Measurements from ENCODE around the gene CMTM5. TPM values are rescaled to one million over a fixed set of nuclear protein-coding genes. Genes with fewer than 3 reads are reported as not detected.

Gene CMTM5
- polyA plus RNA-seq, 1 donor (not counting 4 experiments of a cell fraction or from before 2014, with no cell fraction given), result not detected

DNA sequence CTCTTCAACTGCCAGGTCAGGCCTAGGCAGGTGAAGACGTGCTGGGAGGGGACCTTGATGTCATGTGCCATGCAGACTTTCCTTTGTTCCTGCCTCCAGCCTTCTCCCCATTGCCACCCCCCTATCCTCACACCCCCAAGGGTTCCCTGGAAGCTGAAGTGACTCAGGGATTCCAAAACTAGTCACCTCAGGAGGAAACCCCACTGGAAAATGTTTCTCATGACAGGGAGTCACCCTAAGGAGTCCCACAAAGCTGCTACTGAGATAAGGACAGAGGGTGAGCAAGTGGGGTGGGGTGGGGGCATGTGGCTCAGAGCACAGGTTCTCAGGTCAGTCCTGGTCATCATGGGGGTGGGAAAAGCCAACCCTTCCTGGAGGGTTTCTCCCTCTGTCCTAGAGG is 6.6 kb upstream of the CMTM5 start:
- H3K9me3 ChIP-seq (ENCODE audit: control insufficient read depth, low read depth, low read length), result no peaks in the 10 kb centered on the region
- H3K27me3 ChIP-seq (ENCODE audit: control insufficient read depth, extremely low read depth, insufficient read depth, low read length), result no peaks in the 10 kb centered on the region
- H3K4me1 ChIP-seq (ENCODE audit: control insufficient read depth, extremely low read depth, insufficient read depth, low read length), result peaks cover 12% of the 10 kb centered on the region
- no peaks in the 10 kb centered on the region for H4K20me1 ChIP-seq (ENCODE audit: control insufficient read depth, extremely low read depth, insufficient read depth, low read length)
- H3K4me2 ChIP-seq (ENCODE audit: control insufficient read depth, extremely low read depth, insufficient read depth, low read depth, low read length), result no peak overlapping the region
- no peaks in the 10 kb centered on the region for H3K79me2 ChIP-seq (ENCODE audit: control insufficient read depth, insufficient read depth, low read length)
- no peaks in the 10 kb centered on the region for H3K36me3 ChIP-seq (ENCODE audit: control insufficient read depth in 2 of 2, extremely low read depth in 1 of 2, insufficient read depth in 2 of 2, low read length in 2 of 2)
- DNase-seq (ENCODE audit: low read depth, low spot score), result no peak
- no peak overlapping the region for H3K9ac ChIP-seq (ENCODE audit: control insufficient read depth, extremely low read depth, insufficient read depth, low read length)
- H3K9me1 ChIP-seq (ENCODE audit: control insufficient read depth, extremely low read depth, insufficient read depth, low read length), result no peaks in the 10 kb centered on the region
- no peak overlapping the region for H3K4me3 ChIP-seq (ENCODE audit: control insufficient read depth in 2 of 3, extremely low read depth in 1 of 3, insufficient read depth in 2 of 3, low read depth in 1 of 3, low read length in 3 of 3)
- TF ChIP-seq EZH2 (IDR thresholded peaks at IDR 0.05; ENCODE audit: low read length), result no peak
- no peak overlapping the region for H3K27ac ChIP-seq (ENCODE audit: control insufficient read depth, insufficient read depth, low read length)
- dilution Hi-C loops (cut with MboI; ENCODE audit: extremely low pct_ligation_motif_present, low sequenced_read_pairs), result no loop called here
- no peak overlapping the region for H2AFZ ChIP-seq (ENCODE audit: control insufficient read depth, low read length)
- FAIRE-seq, result no peak

DNA sequence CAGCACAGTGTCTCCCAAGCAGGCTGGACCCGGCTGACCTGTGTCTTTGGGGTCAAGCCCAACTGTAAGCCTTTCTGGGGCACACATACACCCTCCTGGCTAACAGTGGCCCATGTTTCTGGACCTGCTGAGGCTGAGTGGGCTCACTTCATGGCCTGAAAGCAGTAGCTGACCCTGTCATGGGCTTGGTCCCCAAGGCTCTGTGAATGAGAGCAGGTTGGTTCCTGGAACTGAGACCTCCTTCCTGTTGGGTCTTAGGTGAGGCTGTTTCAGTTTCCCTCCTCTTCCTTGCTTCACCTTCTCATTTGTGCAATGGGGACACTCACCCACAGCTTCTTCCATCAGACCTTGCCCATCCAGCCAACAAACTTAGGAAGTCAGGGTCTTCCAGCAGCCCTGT is 5.0 kb upstream of the CMTM5 start:
- no peak overlapping the region for H3K27ac ChIP-seq (ENCODE audit: control insufficient read depth, insufficient read depth, low read length)
- H3K27me3 ChIP-seq (ENCODE audit: control insufficient read depth, extremely low read depth, insufficient read depth, low read length), result no peaks in the 10 kb centered on the region
- no peak overlapping the region for H3K4me2 ChIP-seq (ENCODE audit: control insufficient read depth, extremely low read depth, insufficient read depth, low read depth, low read length)
- TF ChIP-seq EZH2 (IDR thresholded peaks at IDR 0.05; ENCODE audit: low read length), result no peak
- TF ChIP-seq, protein P1, sequence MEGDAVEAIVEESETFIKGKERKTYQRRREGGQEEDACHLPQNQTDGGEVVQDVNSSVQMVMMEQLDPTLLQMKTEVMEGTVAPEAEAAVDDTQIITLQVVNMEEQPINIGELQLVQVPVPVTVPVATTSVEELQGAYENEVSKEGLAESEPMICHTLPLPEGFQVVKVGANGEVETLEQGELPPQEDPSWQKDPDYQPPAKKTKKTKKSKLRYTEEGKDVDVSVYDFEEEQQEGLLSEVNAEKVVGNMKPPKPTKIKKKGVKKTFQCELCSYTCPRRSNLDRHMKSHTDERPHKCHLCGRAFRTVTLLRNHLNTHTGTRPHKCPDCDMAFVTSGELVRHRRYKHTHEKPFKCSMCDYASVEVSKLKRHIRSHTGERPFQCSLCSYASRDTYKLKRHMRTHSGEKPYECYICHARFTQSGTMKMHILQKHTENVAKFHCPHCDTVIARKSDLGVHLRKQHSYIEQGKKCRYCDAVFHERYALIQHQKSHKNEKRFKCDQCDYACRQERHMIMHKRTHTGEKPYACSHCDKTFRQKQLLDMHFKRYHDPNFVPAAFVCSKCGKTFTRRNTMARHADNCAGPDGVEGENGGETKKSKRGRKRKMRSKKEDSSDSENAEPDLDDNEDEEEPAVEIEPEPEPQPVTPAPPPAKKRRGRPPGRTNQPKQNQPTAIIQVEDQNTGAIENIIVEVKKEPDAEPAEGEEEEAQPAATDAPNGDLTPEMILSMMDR (optimal IDR thresholded peaks at IDR 0.05 in 1 of 3, IDR thresholded peaks at IDR 0.05 in 1 of 3, conservative IDR thresholded peaks at IDR 0.05 in 1 of 3; ENCODE audit: extremely low read depth in 1 of 3, insufficient read depth in 2 of 3, low read length in 3 of 3), result no peak
- no peaks in the 10 kb centered on the region for H3K36me3 ChIP-seq (ENCODE audit: control insufficient read depth in 2 of 2, extremely low read depth in 1 of 2, insufficient read depth in 2 of 2, low read length in 2 of 2)
- DNase-seq (ENCODE audit: low read depth, low spot score), result no peak
- no peak overlapping the region for H3K9ac ChIP-seq (ENCODE audit: control insufficient read depth, extremely low read depth, insufficient read depth, low read length)
- no peak for FAIRE-seq
- no peaks in the 10 kb centered on the region for H4K20me1 ChIP-seq (ENCODE audit: control insufficient read depth, extremely low read depth, insufficient read depth, low read length)
- H3K4me3 ChIP-seq (ENCODE audit: control insufficient read depth in 2 of 3, extremely low read depth in 1 of 3, insufficient read depth in 2 of 3, low read depth in 1 of 3, low read length in 3 of 3), result no peak overlapping the region
- dilution Hi-C loops (cut with MboI; ENCODE audit: extremely low pct_ligation_motif_present, low sequenced_read_pairs), result no loop called here
- peaks cover 2% of the 10 kb centered on the region for H3K4me1 ChIP-seq (ENCODE audit: control insufficient read depth, extremely low read depth, insufficient read depth, low read length)
- H2AFZ ChIP-seq (ENCODE audit: control insufficient read depth, low read length), result no peak overlapping the region
- H3K79me2 ChIP-seq (ENCODE audit: control insufficient read depth, insufficient read depth, low read length), result no peaks in the 10 kb centered on the region
- no peaks in the 10 kb centered on the region for H3K9me1 ChIP-seq (ENCODE audit: control insufficient read depth, extremely low read depth, insufficient read depth, low read length)
- H3K9me3 ChIP-seq (ENCODE audit: control insufficient read depth, low read depth, low read length), result no peaks in the 10 kb centered on the region

DNA sequence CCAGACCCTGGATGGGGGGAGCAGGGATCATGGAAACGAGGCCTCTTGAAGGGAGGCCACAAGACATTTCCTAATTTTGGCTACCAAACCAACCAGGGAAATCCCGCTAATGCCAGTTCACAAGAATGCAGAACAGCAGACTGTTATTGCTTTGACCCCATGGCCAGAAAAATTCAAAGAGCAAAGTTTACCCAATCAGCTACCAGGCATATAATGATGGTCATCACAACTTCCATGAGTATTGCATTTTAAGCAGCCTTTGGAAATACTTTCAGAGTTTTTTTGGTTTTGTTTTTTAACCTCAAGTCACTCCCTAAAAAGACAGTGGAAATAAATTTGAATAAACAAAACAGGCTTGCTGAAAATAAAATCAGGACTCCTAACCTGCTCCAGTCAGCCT is 4.3 kb upstream of the CMTM5 start, which contains the start of gene IL25:
Gene IL25 (plus strand): TSS at position 301 of the 400 bp plus-strand sequence.
- no peak for FAIRE-seq
- dilution Hi-C loops (cut with MboI; ENCODE audit: extremely low pct_ligation_motif_present, low sequenced_read_pairs), result no loop called here

More for the DNA sequence above, 4.3 kb upstream of the CMTM5 start, which contains the start of gene IL25:
- Histone ChIP-seq H4K20me1 (ENCODE audit: control insufficient read depth, extremely low read depth, insufficient read depth, low read length) (no peaks in the 10 kb centered on the region), H3K9ac (ENCODE audit: control insufficient read depth, extremely low read depth, insufficient read depth, low read length) (no peak within 1 kb of the TSS), H3K79me2 (ENCODE audit: control insufficient read depth, insufficient read depth, low read length) (no peaks in the 10 kb centered on the region), H3K27ac (ENCODE audit: control insufficient read depth, insufficient read depth, low read length) (no peak within 1 kb of the TSS), H2AFZ (ENCODE audit: control insufficient read depth, low read length) (no peak within 1 kb of the TSS), H3K9me3 (ENCODE audit: control insufficient read depth, low read depth, low read length) (no peaks in the 10 kb centered on the region), H3K27me3 (ENCODE audit: control insufficient read depth, extremely low read depth, insufficient read depth, low read length) (no peaks in the 10 kb centered on the region), H3K36me3 (ENCODE audit: control insufficient read depth in 2 of 2, extremely low read depth in 1 of 2, insufficient read depth in 2 of 2, low read length in 2 of 2) (no peaks in the 10 kb centered on the region), H3K9me1 (ENCODE audit: control insufficient read depth, extremely low read depth, insufficient read depth, low read length) (no peaks in the 10 kb centered on the region), H3K4me1 (ENCODE audit: control insufficient read depth, extremely low read depth, insufficient read depth, low read length) (no peaks in the 10 kb centered on the region), H3K4me3 (ENCODE audit: control insufficient read depth in 2 of 3, extremely low read depth in 1 of 3, insufficient read depth in 2 of 3, low read depth in 1 of 3, low read length in 3 of 3) (no peak within 1 kb of the TSS), H3K4me2 (ENCODE audit: control insufficient read depth, extremely low read depth, insufficient read depth, low read depth, low read length) (no peak within 1 kb of the TSS)
- TF ChIP-seq, protein P1 (optimal IDR thresholded peaks at IDR 0.05 in 1 of 3, IDR thresholded peaks at IDR 0.05 in 1 of 3, conservative IDR thresholded peaks at IDR 0.05 in 1 of 3; ENCODE audit: extremely low read depth in 1 of 3, insufficient read depth in 2 of 3, low read length in 3 of 3), result no peak
- no peak for TF ChIP-seq EZH2 (IDR thresholded peaks at IDR 0.05; ENCODE audit: low read length)
- no peak for DNase-seq (ENCODE audit: low read depth, low spot score)

Data from keratinocyte (primary cell).